ENCODE measurements around the gene LCNL1. TPM values are rescaled to one million over a fixed set of nuclear protein-coding genes. Genes with fewer than 3 reads are reported as not detected.

The LCNL1 gene
- total and polyA plus RNA-seq, 8 donors = 0.19 to 0.25 TPM; not detected in 6

DNA sequence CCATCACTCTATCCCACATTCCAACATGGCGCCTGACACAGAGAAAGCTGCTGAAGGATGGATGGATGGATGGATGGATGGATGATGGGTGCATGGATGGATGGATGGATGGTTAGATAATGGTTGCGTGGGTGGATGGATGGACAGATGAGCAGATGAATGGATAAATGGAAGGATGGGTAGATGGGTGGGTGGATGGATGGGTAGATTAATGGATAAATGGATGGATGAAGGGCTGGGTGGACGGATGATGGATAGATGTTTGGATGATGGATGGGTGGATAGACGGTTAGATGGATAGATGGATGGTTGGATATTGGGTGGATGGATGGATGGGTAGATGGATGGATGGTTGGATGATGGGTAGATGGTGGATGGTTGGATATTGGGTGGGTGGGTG is 26.2 kb upstream of the LCNL1 start:
- Histone ChIP-seq H3K36me3 (no peaks in the 10 kb centered on the region), H3K9me3 (no peaks in the 10 kb centered on the region), H3K4me1 (peaks cover 6 to 21% (median 18%) of the 10 kb centered on the region in 4 donors), H3K27ac (no peak overlapping the region), H3K4me3 (no peak overlapping the region), H3K27me3 (no peaks in the 10 kb centered on the region)
- no peak for DNase-seq
- intact Hi-C loops (cut with DNase I; ENCODE audit: low total_unique reads) = loop anchor here (10.0 kb wide), 1 partner anchor 68 kb away; the partner anchor contains the start of gene ABCA2
- TF ChIP-seq, protein P1, sequence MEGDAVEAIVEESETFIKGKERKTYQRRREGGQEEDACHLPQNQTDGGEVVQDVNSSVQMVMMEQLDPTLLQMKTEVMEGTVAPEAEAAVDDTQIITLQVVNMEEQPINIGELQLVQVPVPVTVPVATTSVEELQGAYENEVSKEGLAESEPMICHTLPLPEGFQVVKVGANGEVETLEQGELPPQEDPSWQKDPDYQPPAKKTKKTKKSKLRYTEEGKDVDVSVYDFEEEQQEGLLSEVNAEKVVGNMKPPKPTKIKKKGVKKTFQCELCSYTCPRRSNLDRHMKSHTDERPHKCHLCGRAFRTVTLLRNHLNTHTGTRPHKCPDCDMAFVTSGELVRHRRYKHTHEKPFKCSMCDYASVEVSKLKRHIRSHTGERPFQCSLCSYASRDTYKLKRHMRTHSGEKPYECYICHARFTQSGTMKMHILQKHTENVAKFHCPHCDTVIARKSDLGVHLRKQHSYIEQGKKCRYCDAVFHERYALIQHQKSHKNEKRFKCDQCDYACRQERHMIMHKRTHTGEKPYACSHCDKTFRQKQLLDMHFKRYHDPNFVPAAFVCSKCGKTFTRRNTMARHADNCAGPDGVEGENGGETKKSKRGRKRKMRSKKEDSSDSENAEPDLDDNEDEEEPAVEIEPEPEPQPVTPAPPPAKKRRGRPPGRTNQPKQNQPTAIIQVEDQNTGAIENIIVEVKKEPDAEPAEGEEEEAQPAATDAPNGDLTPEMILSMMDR (IDR thresholded peaks at IDR 0.05) = no peak
- TF ChIP-seq POLR2AphosphoS5 (IDR thresholded peaks at IDR 0.05) (no peak), POLR2A (IDR thresholded peaks at IDR 0.05) (no peak), EP300 (IDR thresholded peaks at IDR 0.05) (no peak)
- WGBS, 5 donors = 93 to 99% (median 96%) methylated on average over 4 of the region's 4 CpGs

GRCh38 chr9:136957461-136957860 is 25.3 kb upstream of the LCNL1 start:
- intact Hi-C loops (cut with DNase I; ENCODE audit: low total_unique reads) = loop anchor here (10.0 kb wide), 1 partner anchor 67 kb away; the partner anchor contains the start of gene ABCA2
- Histone ChIP-seq H3K27me3 (no peaks in the 10 kb centered on the region), H3K4me3 (no peak overlapping the region), H3K4me1 (peaks cover 9 to 17% (median 15%) of the 10 kb centered on the region in 4 donors), H3K9me3 (no peaks in the 10 kb centered on the region), H3K36me3 (no peaks in the 10 kb centered on the region), H3K27ac (no peak overlapping the region)
- no peak for DNase-seq
- TF ChIP-seq EP300 (IDR thresholded peaks at IDR 0.05) = no peak
- TF ChIP-seq POLR2AphosphoS5 (IDR thresholded peaks at IDR 0.05) = no peak
- no peak for TF ChIP-seq POLR2A (IDR thresholded peaks at IDR 0.05)
- TF ChIP-seq, protein P1 (IDR thresholded peaks at IDR 0.05) = no peak
- WGBS, 5 donors = 85 to 100% (median 92%) methylated on average over 1 of the region's 1 CpG

DNA sequence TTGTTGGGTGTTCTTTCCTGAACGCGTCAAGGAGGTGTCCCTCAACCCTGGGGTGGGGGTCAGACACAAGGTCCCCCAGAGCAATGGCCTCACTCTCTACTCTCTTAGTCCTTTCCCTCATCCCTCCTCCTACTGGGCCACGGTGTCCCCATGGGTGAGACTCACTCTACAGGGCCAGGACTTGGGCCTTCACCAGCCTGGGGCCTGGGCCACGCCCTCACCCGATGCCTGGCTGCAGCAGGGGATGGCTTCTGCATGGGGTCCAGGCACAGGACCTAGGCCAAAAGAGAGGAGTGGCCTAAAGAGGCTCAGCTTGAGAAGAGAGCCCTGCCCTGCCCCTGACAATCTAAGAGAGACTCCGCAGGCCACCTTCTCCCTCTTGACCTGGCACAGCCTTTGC is 24.9 kb upstream of the LCNL1 start:
- H3K9me3 ChIP-seq = no peaks in the 10 kb centered on the region
- H3K4me1 ChIP-seq = peaks cover 9 to 16% (median 12%) of the 10 kb centered on the region in 4 donors
- no peak overlapping the region for H3K27ac ChIP-seq
- H3K4me3 ChIP-seq = no peak overlapping the region
- H3K27me3 ChIP-seq = no peaks in the 10 kb centered on the region
- 86 to 94% (median 91%) methylated on average over 6 of the region's 6 CpGs for WGBS, 5 donors
- H3K36me3 ChIP-seq = no peaks in the 10 kb centered on the region
- TF ChIP-seq POLR2A (IDR thresholded peaks at IDR 0.05) (no peak), POLR2AphosphoS5 (IDR thresholded peaks at IDR 0.05) (no peak), EP300 (IDR thresholded peaks at IDR 0.05) (no peak)
- TF ChIP-seq, protein P1 (IDR thresholded peaks at IDR 0.05) = no peak
- DNase-seq = no peak
- intact Hi-C loops (cut with DNase I; ENCODE audit: low total_unique reads) = loop anchor here (10.0 kb wide), 1 partner anchor 67 kb away; the partner anchor contains the start of gene ABCA2

- Histone ChIP-seq H3K27me3 (no peaks in the 10 kb centered on the region), H3K4me3 (no peak overlapping the region), H3K27ac (no peak overlapping the region), H3K9me3 (no peaks in the 10 kb centered on the region), H3K4me1 (peaks cover 9 to 16% (median 12%) of the 10 kb centered on the region in 4 donors), H3K36me3 (no peaks in the 10 kb centered on the region)
- DNase-seq = no peak
- intact Hi-C loops (cut with DNase I; ENCODE audit: low total_unique reads) = loop anchor here (10.0 kb wide), 1 partner anchor 66 kb away; the partner anchor contains the start of gene ABCA2
- 86 to 97% (median 91%) methylated on average over 7 of the region's 7 CpGs for WGBS, 5 donors
- TF ChIP-seq POLR2AphosphoS5 (IDR thresholded peaks at IDR 0.05) = no peak
- TF ChIP-seq POLR2A (IDR thresholded peaks at IDR 0.05) = no peak
- TF ChIP-seq, protein P1 (IDR thresholded peaks at IDR 0.05) = no peak
- no peak for TF ChIP-seq EP300 (IDR thresholded peaks at IDR 0.05)
Observed at GRCh38 chr9:136958473-136958872, 24.3 kb upstream of the LCNL1 start.
